GM10248 (cell line): ENCODE measurements around the gene AIPL1.

Experiments
- CTCF ChIA-PET: fragments of 300-600 bp; sonication (Branson Sonifier 250); formaldehyde crosslinking; extraction: SDS; loops from one replicate; lab custom pipeline; 2021; ENCODE audit warnings: antibody characterized with exemption; lab: Yijun Ruan, JAX
- POLR2A ChIA-PET: fragments of 350-650 bp; sonication (Branson Sonifier 250); formaldehyde crosslinking; extraction: SDS; loops from one replicate; lab custom pipeline; 2020; ENCODE audit warnings: antibody characterized with exemption; lab: Yijun Ruan, JAX
- DNase-seq: peaks from one replicate; pipeline ENCODE4 v3.0.0; 2012; ENCODE audit errors: extremely low spot score
- TF ChIP-seq, protein P1 (sequence below): IDR thresholded peaks from 2 replicates; pipeline ENCODE4 v1.5.1; 2012; ENCODE audit warnings: mild to moderate bottlenecking, low read depth; ENCODE audit errors: extremely low read depth, missing control alignments, control extremely low read depth

The AIPL1 gene

GRCh38 chr17:6393351-6393952, 41.5 kb downstream of the AIPL1 start:
- TF ChIP-seq, protein P1, sequence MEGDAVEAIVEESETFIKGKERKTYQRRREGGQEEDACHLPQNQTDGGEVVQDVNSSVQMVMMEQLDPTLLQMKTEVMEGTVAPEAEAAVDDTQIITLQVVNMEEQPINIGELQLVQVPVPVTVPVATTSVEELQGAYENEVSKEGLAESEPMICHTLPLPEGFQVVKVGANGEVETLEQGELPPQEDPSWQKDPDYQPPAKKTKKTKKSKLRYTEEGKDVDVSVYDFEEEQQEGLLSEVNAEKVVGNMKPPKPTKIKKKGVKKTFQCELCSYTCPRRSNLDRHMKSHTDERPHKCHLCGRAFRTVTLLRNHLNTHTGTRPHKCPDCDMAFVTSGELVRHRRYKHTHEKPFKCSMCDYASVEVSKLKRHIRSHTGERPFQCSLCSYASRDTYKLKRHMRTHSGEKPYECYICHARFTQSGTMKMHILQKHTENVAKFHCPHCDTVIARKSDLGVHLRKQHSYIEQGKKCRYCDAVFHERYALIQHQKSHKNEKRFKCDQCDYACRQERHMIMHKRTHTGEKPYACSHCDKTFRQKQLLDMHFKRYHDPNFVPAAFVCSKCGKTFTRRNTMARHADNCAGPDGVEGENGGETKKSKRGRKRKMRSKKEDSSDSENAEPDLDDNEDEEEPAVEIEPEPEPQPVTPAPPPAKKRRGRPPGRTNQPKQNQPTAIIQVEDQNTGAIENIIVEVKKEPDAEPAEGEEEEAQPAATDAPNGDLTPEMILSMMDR: no peak
- POLR2A ChIA-PET: no interaction called here
- CTCF ChIA-PET: no interaction called here
- no peak for DNase-seq

DNA sequence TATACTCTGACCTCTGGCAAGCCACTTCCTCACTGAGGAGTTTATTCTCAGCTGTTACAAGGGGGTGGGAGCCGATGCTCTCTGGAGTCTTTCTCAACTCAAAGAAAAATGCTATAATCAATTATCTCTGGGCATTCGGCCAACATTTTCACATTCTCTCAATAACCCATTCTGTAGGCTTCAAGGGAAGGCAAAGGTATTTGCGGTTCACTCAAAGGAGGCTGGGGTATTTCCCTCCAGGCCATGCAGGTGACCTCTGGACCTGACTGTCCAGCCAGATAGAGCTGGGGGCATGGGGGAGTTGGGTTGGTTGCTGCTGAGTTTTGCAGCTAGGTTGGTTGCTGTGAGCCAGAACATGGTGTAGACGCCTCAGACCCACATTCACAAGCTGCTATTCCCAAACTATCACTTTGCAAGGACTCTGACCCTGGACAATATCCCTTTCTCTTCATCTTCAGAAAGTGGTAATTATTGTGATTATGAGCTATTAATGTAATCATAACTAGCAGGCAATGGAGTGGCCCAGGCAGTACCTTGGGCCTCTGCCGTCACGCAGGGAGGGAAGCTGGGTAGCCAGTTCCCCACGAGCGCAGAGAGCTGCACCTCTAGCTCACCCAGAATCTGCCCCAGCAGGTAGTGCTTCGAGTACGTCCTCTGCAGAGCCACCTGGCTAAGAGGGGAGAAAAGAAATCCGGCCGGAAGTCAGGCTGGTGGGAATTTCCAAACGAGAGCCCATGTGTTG, 42.1 kb downstream of the AIPL1 start:
- DNase-seq: no peak
- ChIA-PET CTCF (no interaction called here), POLR2A (no interaction called here)
- TF ChIP-seq, protein P1: no peak

DNA sequence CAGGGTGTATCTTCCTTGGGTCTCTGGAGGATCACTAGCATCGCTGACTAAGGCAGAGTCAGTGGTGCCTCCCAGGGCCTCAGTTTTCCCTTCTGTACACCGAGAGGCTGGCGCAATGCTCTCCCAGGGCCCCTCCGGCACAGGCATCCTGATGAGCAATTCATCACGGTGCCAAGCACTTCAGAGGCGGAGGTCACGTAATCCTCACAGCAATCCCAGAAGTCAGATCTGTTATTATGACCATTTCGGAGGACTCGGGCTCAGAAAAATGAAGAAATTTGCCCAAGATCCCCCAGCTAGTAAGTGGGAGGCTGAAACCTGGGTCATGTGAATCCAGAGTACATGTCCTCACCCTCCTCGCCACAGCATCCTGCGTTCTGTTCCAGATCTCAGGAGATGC, 46.5 kb downstream of the AIPL1 start:
- POLR2A ChIA-PET: no interaction called here
- CTCF ChIA-PET: no interaction called here
- TF ChIP-seq, protein P1: no peak
- no peak for DNase-seq

GRCh38 chr17:6387858-6388257, 47.1 kb downstream of the AIPL1 start:
- ChIA-PET CTCF (no interaction called here), POLR2A (no interaction called here)
- TF ChIP-seq, protein P1: no peak
- no peak for DNase-seq

GRCh38 chr17:6387442-6387841, 47.5 kb downstream of the AIPL1 start:
- DNase-seq: no peak
- POLR2A ChIA-PET: no interaction called here
- TF ChIP-seq, protein P1: no peak
- CTCF ChIA-PET: no interaction called here

DNA sequence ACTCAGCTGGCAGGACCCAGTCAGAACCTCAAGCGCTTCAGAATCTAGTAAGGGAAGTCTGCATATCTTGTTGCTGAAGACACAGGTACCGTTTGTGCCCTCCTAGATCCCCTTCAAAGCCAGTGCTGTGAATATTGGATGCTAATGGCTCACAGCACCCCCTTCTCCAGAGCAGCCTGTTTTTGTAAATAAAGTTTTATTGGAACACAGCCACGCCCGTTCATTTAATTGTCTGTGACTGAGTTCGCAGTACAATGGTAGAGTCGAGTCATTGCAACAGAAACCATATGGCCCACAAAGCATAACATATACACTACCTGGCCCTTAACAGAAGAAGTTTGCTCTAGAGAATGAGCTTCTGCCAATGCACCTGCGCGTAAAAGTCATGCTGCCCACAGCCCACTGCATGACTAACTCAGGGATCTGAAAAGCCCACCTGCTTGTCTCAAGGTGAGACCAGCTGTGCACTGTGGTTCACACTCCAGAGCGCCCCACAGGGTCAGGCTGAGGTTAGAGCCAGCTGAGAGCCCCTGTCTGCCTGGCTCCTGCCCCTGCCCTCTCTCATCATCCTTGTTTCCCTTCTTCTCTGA, 48.8 kb downstream of the AIPL1 start:
- CTCF ChIA-PET: no interaction called here
- POLR2A ChIA-PET: no interaction called here
- DNase-seq: no peak
- TF ChIP-seq, protein P1: no peak
